Measurements from ENCODE around the gene EHD4. TPM values are rescaled to one million over a fixed set of nuclear protein-coding genes. Genes with fewer than 3 reads are reported as not detected.

Gene EHD4
- polyA plus RNA-seq, 1 of the 3 experiments (the other 2 are of a cell fraction), result 17.5 TPM

GRCh38 chr15:41885841-41886240, 86.5 kb downstream of the EHD4 start (continued):
- no peak for TF ChIP-seq TEAD4 (IDR thresholded peaks at IDR 0.05; ENCODE audit: borderline replicate concordance, insufficient read depth)
- no peak for TF ChIP-seq REST (IDR thresholded peaks at IDR 0.05; ENCODE audit: low read depth, low read length)
- no peak for TF ChIP-seq RXRA (IDR thresholded peaks at IDR 0.05; ENCODE audit: borderline replicate concordance, low read depth)

GRCh38 chr15:41885321-41885720, 87.0 kb downstream of the EHD4 start:
- H3K4me1 ChIP-seq (ENCODE audit: control insufficient read depth in 1 of 2, insufficient read depth in 2 of 2, low read depth in 1 of 2, low read length in 1 of 2), result peaks cover 0 to 2% of the 10 kb centered on the region in 2 experiments; a peak in 1 of 4 replicates
- H2AFZ ChIP-seq (ENCODE audit: low read depth), result no peak overlapping the region
- no peaks in the 10 kb centered on the region for H4K20me1 ChIP-seq (ENCODE audit: insufficient read depth)
- CTCF ChIA-PET, result interaction anchor here (0.6 to 1.9 kb wide), 4 partner anchors 10 to 138 kb away, joined by 3 to 7 read pairs (median 5); no protein-coding TSS in a partner anchor
- no peaks in the 10 kb centered on the region for H3K36me3 ChIP-seq (replicated peaks in 1 of 2; ENCODE audit: control insufficient read depth in 1 of 2, insufficient read depth in 2 of 2, low read length in 1 of 2)
- H3K9me3 ChIP-seq, result no peaks in the 10 kb centered on the region
- no peaks in the 10 kb centered on the region for H3K27me3 ChIP-seq (ENCODE audit: insufficient read depth)
- H3K9ac ChIP-seq, result no peak overlapping the region
- H3K4me3 ChIP-seq (ENCODE audit: low read depth in 2 of 2, low read length in 1 of 2), result no peak overlapping the region
- no peak overlapping the region for H3K27ac ChIP-seq (ENCODE audit: low read depth in 2 of 2, low read length in 1 of 2)
- TF ChIP-seq RXRA (IDR thresholded peaks at IDR 0.05; ENCODE audit: borderline replicate concordance, low read depth), result no peak
- POLR2A ChIA-PET, result interaction anchor here (1.5 kb wide), 1 partner anchor 9 kb away, joined by 4 read pairs; no protein-coding TSS in a partner anchor
- no peak for DNase-seq
- no peak overlapping the region for H3K4me2 ChIP-seq
- H3F3A ChIP-seq (replicated peaks; ENCODE audit: insufficient read depth), result no peaks in the 10 kb centered on the region
- no peaks in the 10 kb centered on the region for H3K9me2 ChIP-seq
- no peaks in the 10 kb centered on the region for H3K79me2 ChIP-seq (ENCODE audit: insufficient read depth)

- H3K9me2 ChIP-seq, result no peaks in the 10 kb centered on the region
- WGBS (ENCODE audit: low lambda C conversion rate), result 91% methylated on average over 7 of the region's 7 CpGs
- no peaks in the 10 kb centered on the region for H3K79me2 ChIP-seq (ENCODE audit: insufficient read depth)
- H3K9ac ChIP-seq, result no peak overlapping the region
- no peak overlapping the region for H3K4me2 ChIP-seq
- TF ChIP-seq IRF3 (IDR thresholded peaks at IDR 0.05; ENCODE audit: low read depth, low read length) (no peak), USF2 (IDR thresholded peaks at IDR 0.05; ENCODE audit: borderline replicate concordance, low read depth, low read length) (no peak), MEF2A (IDR thresholded peaks at IDR 0.05; ENCODE audit: borderline replicate concordance, low read depth) (no peak), NRF1 (IDR thresholded peaks at IDR 0.05; ENCODE audit: low read depth, low read length) (no peak), RXRA (IDR thresholded peaks at IDR 0.05; ENCODE audit: borderline replicate concordance, low read depth) (no peak), EZH2phosphoT487 (IDR thresholded peaks at IDR 0.05; ENCODE audit: borderline replicate concordance, low read depth) (no peak), RCOR1 (IDR thresholded peaks at IDR 0.05; ENCODE audit: low read length) (no peak), FOSL2 (IDR thresholded peaks at IDR 0.05; ENCODE audit: borderline replicate concordance, low read depth) (no peak), PBX3 (IDR thresholded peaks at IDR 0.05) (no peak), JUND (IDR thresholded peaks at IDR 0.05) (no peak), REST (IDR thresholded peaks at IDR 0.05; ENCODE audit: low read depth, low read length) (no peak), EP300 (IDR thresholded peaks at IDR 0.05; ENCODE audit: borderline replicate concordance in 1 of 2, low read depth in 1 of 2, low read length in 1 of 2) (no peak)
- H3K4me3 ChIP-seq (ENCODE audit: low read depth in 2 of 2, low read length in 1 of 2), result no peak overlapping the region
- no peaks in the 10 kb centered on the region for H4K20me1 ChIP-seq (ENCODE audit: insufficient read depth)
- H2AFZ ChIP-seq (ENCODE audit: low read depth), result no peak overlapping the region
- DNase-seq, result no peak
- H3K36me3 ChIP-seq (replicated peaks in 1 of 2; ENCODE audit: control insufficient read depth in 1 of 2, insufficient read depth in 2 of 2, low read length in 1 of 2), result no peaks in the 10 kb centered on the region
- no peaks in the 10 kb centered on the region for H3K27me3 ChIP-seq (ENCODE audit: insufficient read depth)
- no peaks in the 10 kb centered on the region for H3F3A ChIP-seq (replicated peaks; ENCODE audit: insufficient read depth)
- no peaks in the 10 kb centered on the region for H3K9me3 ChIP-seq
- POLR2A ChIA-PET, result no interaction called here
- peaks cover 0 to 2% of the 10 kb centered on the region in 2 experiments; a peak in 1 of 4 replicates for H3K4me1 ChIP-seq (ENCODE audit: control insufficient read depth in 1 of 2, insufficient read depth in 2 of 2, low read depth in 1 of 2, low read length in 1 of 2)
- CTCF ChIA-PET, result interaction anchor here (1.0 to 2.5 kb wide), 3 partner anchors 9 to 110 kb away, joined by 3 to 7 read pairs (median 6); partner anchors contain the start of gene MAPKBP1
- no peak overlapping the region for H3K27ac ChIP-seq (ENCODE audit: low read depth in 2 of 2, low read length in 1 of 2)
Measured at GRCh38 chr15:41884458-41884857, 87.9 kb downstream of the EHD4 start.

Data from SK-N-SH (cell line).